Liver (tissue), 9 donors: ENCODE measurements around the gene STARD9. TPM values are rescaled to one million over a fixed set of nuclear protein-coding genes. Genes with fewer than 3 reads are reported as not detected.
A peak's percentile ranks its signal among the peaks of the same experiment; 100 is the strongest.

ENCODE experiments used
- DNase-seq: peaks from one replicate; pipeline ENCODE4 v3.0.0-alpha.2; 2017; ENCODE audit warnings: low spot score
- H3K27ac ChIP-seq, 2 donors: one replicate each; pipeline ENCODE4 v1.7.0; 2013; ENCODE audit warnings: inconsistent platforms in 2 of 2, low read length in 2 of 2, control low read depth in 1 of 2, low read depth in 1 of 2, mild to moderate bottlenecking in 1 of 2
- H3K27me3 ChIP-seq, 4 donors: one replicate each; pipeline versions ENCODE4 v1.6.1 to v1.7.0; 2013; ENCODE audit warnings: low read length in 3 of 4, inconsistent platforms in 1 of 4, mild to moderate bottlenecking in 1 of 4, moderate library complexity in 1 of 4; ENCODE audit not compliant: control insufficient read depth in 4 of 4, insufficient read depth in 4 of 4
- H3K36me3 ChIP-seq, 4 donors: one replicate each; pipeline versions ENCODE4 v1.6.1 to v1.7.0; 2013; ENCODE audit warnings: low read length in 3 of 4, mild to moderate bottlenecking in 3 of 4, low read depth in 1 of 4, moderate library complexity in 1 of 4; ENCODE audit not compliant: control insufficient read depth in 4 of 4, insufficient read depth in 3 of 4
- H3K4me1 ChIP-seq, 4 donors: one replicate each; pipeline versions ENCODE4 v1.6.1 to v1.7.0; 2013; ENCODE audit warnings: low read length in 3 of 4, mild to moderate bottlenecking in 3 of 4, moderate library complexity in 1 of 4; ENCODE audit not compliant: control insufficient read depth in 4 of 4, insufficient read depth in 4 of 4
- H3K4me3 ChIP-seq, 3 donors: one replicate each; pipeline versions ENCODE4 v1.6.1 to v1.7.0; 2013; ENCODE audit warnings: low read length in 3 of 3, control low read depth in 1 of 3, low read depth in 1 of 3, mild to moderate bottlenecking in 1 of 3
- H3K9ac ChIP-seq, 2 donors: one replicate each; pipeline ENCODE4 v1.7.0; 2013; ENCODE audit warnings: low read length in 2 of 2, mild to moderate bottlenecking in 2 of 2, moderate library complexity in 2 of 2, control low read depth in 1 of 2, low read depth in 1 of 2
- H3K9me3 ChIP-seq, 4 donors: one replicate each; pipeline versions ENCODE4 v1.6.1 to v1.7.0; 2013; ENCODE audit warnings: low read length in 3 of 4; ENCODE audit not compliant: control insufficient read depth in 4 of 4
- CTCF ChIP-seq: fragments of 150-350 bp; IDR thresholded peaks from 2 replicates; pipeline ENCODE4 v1.5.1; 2017; ENCODE audit warnings: improper control_type of control experiment, low read depth, low read length; ENCODE audit not compliant: missing input control
- EGR1 ChIP-seq, 2 donors: IDR thresholded peaks; 2 replicates each; pipeline ENCODE4 v1.6.1; 2016 to 2018; ENCODE audit warnings: antibody characterized with exemption in 2 of 2, low read depth in 2 of 2
- HNF4A ChIP-seq, 2 donors: conservative IDR thresholded peaks; 2 replicates each; pipeline ENCODE4 v1.6.1; 2016; ENCODE audit warnings: antibody characterized with exemption in 2 of 2, mild to moderate bottlenecking in 2 of 2
- HNF4G ChIP-seq: IDR thresholded peaks from 2 replicates; pipeline ENCODE4 v1.6.1; 2016; ENCODE audit warnings: antibody characterized with exemption
- JUND ChIP-seq, 2 donors: IDR thresholded peaks; 2 replicates each; pipeline ENCODE4 v1.6.1; 2016; ENCODE audit warnings: antibody characterized with exemption in 2 of 2
- NR2F2 ChIP-seq: IDR thresholded peaks from 2 replicates; pipeline ENCODE4 v1.6.1; 2016; ENCODE audit warnings: antibody characterized with exemption
- RAD21 ChIP-seq, 2 donors: IDR thresholded peaks; 2 replicates each; pipeline ENCODE4 v1.6.1; 2016; ENCODE audit warnings: antibody characterized with exemption in 2 of 2, mild to moderate bottlenecking in 2 of 2
- REST ChIP-seq: IDR thresholded peaks from 2 replicates; pipeline ENCODE4 v1.6.1; 2016; ENCODE audit warnings: antibody characterized with exemption, mild to moderate bottlenecking
- RXRA ChIP-seq, 2 donors: IDR thresholded peaks; 2 replicates each; pipeline ENCODE4 v1.6.1; 2017 to 2018; ENCODE audit warnings: antibody characterized with exemption in 2 of 2, mild to moderate bottlenecking in 1 of 2
- SP1 ChIP-seq: IDR thresholded peaks from 2 replicates; pipeline ENCODE4 v1.6.1; 2018; ENCODE audit warnings: antibody characterized with exemption, mild to moderate bottlenecking
- TAF1 ChIP-seq: conservative IDR thresholded peaks from 2 replicates; pipeline ENCODE4 v1.6.1; 2016; ENCODE audit warnings: antibody characterized with exemption, mild to moderate bottlenecking
- ZBTB33 ChIP-seq: IDR thresholded peaks from 2 replicates; pipeline ENCODE4 v1.6.1; 2016; ENCODE audit warnings: antibody characterized with exemption
- WGBS: extraction: QIAGEN DNeasy Blood & Tissue Kit; methylation state at CpG from one replicate; pipeline ENCODE4 v1.1.7; 2013; 5-methylcytosine and 5-hydroxymethylcytosine counted together
- polyA plus RNA-seq, 2 donors: library from polyadenylated mRNA; stranded (reverse) in 1 of 2; unstranded in 1 of 2; fragments of 200-250 nt in 1 of 2; fragments of >200 nt in 1 of 2; fragmentation: Nextera tagmentation in 1 of 2; extraction: Ambion mirVana in 1 of 2; gene quantifications; one replicate each; pipeline versions ENCODE4 v1.2.1 to v1.2.3, GENCODE V29; 2013 to 2015
- total RNA-seq, 2 donors: library from RNA; depleted of rRNA; stranded (reverse); fragments of >200 nt; gene quantifications; one replicate each; pipeline ENCODE4 v1.2.3, GENCODE V29; 2014
- TF ChIP-seq, protein P1 (sequence below): IDR thresholded peaks from 2 replicates; pipeline ENCODE4 v1.6.1; 2016; ENCODE audit warnings: antibody characterized with exemption
- donor health status: healthy.
- donor health status: healthy.
- donor health status: healthy.
- donor health status: healthy.
- donor health status: healthy.

STARD9 gene
- total and polyA plus RNA-seq, 4 donors = 0.26 to 3.9 (median 0.54) TPM

DNA sequence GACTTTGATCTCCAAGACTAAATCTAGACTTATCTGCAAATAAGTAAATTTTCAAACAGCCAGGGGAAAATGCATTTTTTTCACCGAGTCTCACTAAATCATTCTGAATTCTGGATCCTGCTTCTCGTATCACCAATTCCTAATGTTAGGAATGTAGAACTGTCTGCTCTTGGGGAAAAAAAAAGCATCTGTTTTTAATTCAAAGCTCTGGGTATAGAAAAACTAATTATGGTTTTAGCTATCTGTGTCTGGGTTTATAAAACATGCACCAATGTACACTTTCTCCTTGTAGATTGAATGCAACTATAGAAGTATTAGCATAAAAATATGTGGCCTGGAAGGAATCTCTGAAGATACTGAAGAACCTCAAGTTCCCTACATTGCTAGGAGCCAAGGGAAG is 166.3 kb downstream of the STARD9 start:
- TF ChIP-seq RAD21 (IDR thresholded peaks at IDR 0.05) (no peak), REST (no peak), CTCF (no peak), HNF4G (no peak), JUND (IDR thresholded peaks at IDR 0.05) (no peak), TAF1 (no peak), RXRA (IDR thresholded peaks at IDR 0.05) (no peak)
- TF ChIP-seq, protein P1, sequence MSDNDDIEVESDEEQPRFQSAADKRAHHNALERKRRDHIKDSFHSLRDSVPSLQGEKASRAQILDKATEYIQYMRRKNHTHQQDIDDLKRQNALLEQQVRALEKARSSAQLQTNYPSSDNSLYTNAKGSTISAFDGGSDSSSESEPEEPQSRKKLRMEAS = no peak
- WGBS = 94% methylated on average over 2 of the region's 2 CpGs
- Histone ChIP-seq H3K9me3 (no peaks in the 10 kb centered on the region), H3K4me1 (peaks cover 0 to 17% (median 15%) of the 10 kb centered on the region in 4 donors), H3K27ac (no peak overlapping the region), H3K36me3 (no peaks in the 10 kb centered on the region), H3K9ac (no peak overlapping the region), H3K27me3 (no peaks in the 10 kb centered on the region), H3K4me3 (no peak overlapping the region)
- no peak for DNase-seq

- no peaks in the 10 kb centered on the region for H3K9me3 ChIP-seq
- H3K27ac ChIP-seq = no peak overlapping the region
- WGBS = 95% methylated on average over 4 of the region's 4 CpGs
- peaks cover 0 to 17% (median 14%) of the 10 kb centered on the region in 4 donors for H3K4me1 ChIP-seq
- H3K36me3 ChIP-seq = no peaks in the 10 kb centered on the region
- no peaks in the 10 kb centered on the region for H3K27me3 ChIP-seq
- H3K9ac ChIP-seq = no peak overlapping the region
- no peak for DNase-seq
- no peak overlapping the region for H3K4me3 ChIP-seq
- no peak for TF ChIP-seq NR2F2
Observed at GRCh38 chr15:42742149-42742548, 166.7 kb downstream of the STARD9 start.

- Histone ChIP-seq H3K27ac (no peak overlapping the region), H3K4me3 (no peak overlapping the region), H3K9ac (no peak overlapping the region), H3K9me3 (no peaks in the 10 kb centered on the region), H3K27me3 (no peaks in the 10 kb centered on the region), H3K36me3 (no peaks in the 10 kb centered on the region), H3K4me1 (peaks cover 0 to 9% (median 7%) of the 10 kb centered on the region in 4 donors)
- 83% methylated on average over 1 of the region's 1 CpG for WGBS
- TF ChIP-seq EGR1 (IDR thresholded peaks at IDR 0.05; ENCODE audit: low read depth in 2 of 2) (no peak), SP1 (peak; percentile 20), HNF4A (conservative IDR thresholded peaks at IDR 0.05) (peak; percentile 43 to 58), REST (no peak), RAD21 (IDR thresholded peaks at IDR 0.05) (no peak), ZBTB33 (no peak), RXRA (IDR thresholded peaks at IDR 0.05) (peak; percentile 55 to 58)
- TF ChIP-seq, protein P1 = no peak
- no peak for DNase-seq
Observed at GRCh38 chr15:42744195-42744594, 168.8 kb downstream of the STARD9 start.
